Measurements from ENCODE around the gene CCR5.

CCR5 gene

GRCh38 chr3:46348823-46349482 lies 21.8 kb upstream of the CCR5 start:
- ChIA-PET CTCF (no interaction called here), POLR2A (no interaction called here)
- DNase-seq (ENCODE audit: extremely low spot score), result no peak
- TF ChIP-seq CTBP1 (IDR thresholded peaks at IDR 0.05; ENCODE audit: borderline replicate concordance), result no peak
- no peak for TF ChIP-seq FOXK2 (IDR thresholded peaks at IDR 0.05)
- no peak for TF ChIP-seq HDGF (IDR thresholded peaks at IDR 0.05; ENCODE audit: borderline replicate concordance)
- no peak for TF ChIP-seq FOXM1 (IDR thresholded peaks at IDR 0.05; ENCODE audit: borderline replicate concordance)
- TF ChIP-seq SUZ12 (IDR thresholded peaks at IDR 0.05), result no peak
- TF ChIP-seq ELF4 (IDR thresholded peaks at IDR 0.05), result no peak
- TF ChIP-seq ARNT (IDR thresholded peaks at IDR 0.05), result no peak
- TF ChIP-seq L3MBTL2 (conservative IDR thresholded peaks at IDR 0.05), result no peak
- no peak for TF ChIP-seq TARDBP (IDR thresholded peaks at IDR 0.05)
- no peak for TF ChIP-seq SP1 (IDR thresholded peaks at IDR 0.05)
- TF ChIP-seq NFRKB (IDR thresholded peaks at IDR 0.05), result no peak
- TF ChIP-seq ZNF384 (IDR thresholded peaks at IDR 0.05), result no peak
- no peak for TF ChIP-seq FOXA1 (IDR thresholded peaks at IDR 0.05)
- no peak for TF ChIP-seq LEF1 (IDR thresholded peaks at IDR 0.05; ENCODE audit: borderline replicate concordance)
- TF ChIP-seq PKNOX1 (IDR thresholded peaks at IDR 0.05), result no peak
- TF ChIP-seq BHLHE40 (IDR thresholded peaks at IDR 0.05; ENCODE audit: borderline replicate concordance), result no peak

GRCh38 chr3:46349484-46350261 lies 21.1 kb upstream of the CCR5 start:
- no peak for DNase-seq (ENCODE audit: extremely low spot score)
- no peak for TF ChIP-seq SUZ12 (IDR thresholded peaks at IDR 0.05)
- TF ChIP-seq CTBP1 (IDR thresholded peaks at IDR 0.05; ENCODE audit: borderline replicate concordance), result no peak
- no peak for TF ChIP-seq ZNF384 (IDR thresholded peaks at IDR 0.05)
- no peak for TF ChIP-seq SP1 (IDR thresholded peaks at IDR 0.05)
- no peak for TF ChIP-seq FOXA1 (IDR thresholded peaks at IDR 0.05)
- TF ChIP-seq LEF1 (IDR thresholded peaks at IDR 0.05; ENCODE audit: borderline replicate concordance), result no peak
- ChIA-PET POLR2A (no interaction called here), CTCF (no interaction called here)

- POLR2A ChIA-PET, result no interaction called here
- TF ChIP-seq PKNOX1 (IDR thresholded peaks at IDR 0.05), result no peak
- no peak for TF ChIP-seq L3MBTL2 (conservative IDR thresholded peaks at IDR 0.05)
- TF ChIP-seq FOXM1 (IDR thresholded peaks at IDR 0.05; ENCODE audit: borderline replicate concordance), result no peak
- TF ChIP-seq TARDBP (IDR thresholded peaks at IDR 0.05), result no peak
- DNase-seq (ENCODE audit: extremely low spot score), result no peak
- CTCF ChIA-PET, result no interaction called here
Measured at GRCh38 chr3:46350262-46350565, 20.5 kb upstream of the CCR5 start.

- DNase-seq (ENCODE audit: extremely low spot score), result no peak
- CTCF ChIA-PET, result interaction anchor here (0.6 kb wide), 2 partner anchors 138 to 413 kb away, joined by 3 read pairs; no protein-coding TSS in a partner anchor
Measured at GRCh38 chr3:46351646-46352045, 19.1 kb upstream of the CCR5 start.

GRCh38 chr3:46353090-46353489 lies 17.7 kb upstream of the CCR5 start:
- CTCF ChIA-PET, result no interaction called here
- POLR2A ChIA-PET, result no interaction called here
- TF ChIP-seq TARDBP (IDR thresholded peaks at IDR 0.05), result no peak
- TF ChIP-seq FOXA1 (IDR thresholded peaks at IDR 0.05), result no peak
- no peak for TF ChIP-seq FOXM1 (IDR thresholded peaks at IDR 0.05; ENCODE audit: borderline replicate concordance)
- no peak for TF ChIP-seq L3MBTL2 (conservative IDR thresholded peaks at IDR 0.05)
- no peak for TF ChIP-seq SP1 (IDR thresholded peaks at IDR 0.05)
- TF ChIP-seq CTBP1 (IDR thresholded peaks at IDR 0.05; ENCODE audit: borderline replicate concordance), result no peak
- no peak for TF ChIP-seq BHLHE40 (IDR thresholded peaks at IDR 0.05; ENCODE audit: borderline replicate concordance)
- no peak for TF ChIP-seq ELF4 (IDR thresholded peaks at IDR 0.05)
- no peak for TF ChIP-seq ARNT (IDR thresholded peaks at IDR 0.05)
- TF ChIP-seq LEF1 (IDR thresholded peaks at IDR 0.05; ENCODE audit: borderline replicate concordance), result no peak
- TF ChIP-seq ZNF384 (IDR thresholded peaks at IDR 0.05), result no peak
- TF ChIP-seq FOXK2 (IDR thresholded peaks at IDR 0.05), result no peak
- TF ChIP-seq SUZ12 (IDR thresholded peaks at IDR 0.05), result no peak
- no peak for TF ChIP-seq PKNOX1 (IDR thresholded peaks at IDR 0.05)
- no peak for TF ChIP-seq NFRKB (IDR thresholded peaks at IDR 0.05)
- no peak for TF ChIP-seq HDGF (IDR thresholded peaks at IDR 0.05; ENCODE audit: borderline replicate concordance)
- no peak for DNase-seq (ENCODE audit: extremely low spot score)

More at GRCh38 chr3:46351646-46352045, 19.1 kb upstream of the CCR5 start:
- POLR2A ChIA-PET, result no interaction called here
- TF ChIP-seq ELF4 (IDR thresholded peaks at IDR 0.05), result no peak
- no peak for TF ChIP-seq HDGF (IDR thresholded peaks at IDR 0.05; ENCODE audit: borderline replicate concordance)
- no peak for TF ChIP-seq ARNT (IDR thresholded peaks at IDR 0.05)
- TF ChIP-seq FOXK2 (IDR thresholded peaks at IDR 0.05), result no peak
- no peak for TF ChIP-seq SP1 (IDR thresholded peaks at IDR 0.05)
- TF ChIP-seq FOXM1 (IDR thresholded peaks at IDR 0.05; ENCODE audit: borderline replicate concordance), result no peak
- no peak for TF ChIP-seq ZNF384 (IDR thresholded peaks at IDR 0.05)
- no peak for TF ChIP-seq SUZ12 (IDR thresholded peaks at IDR 0.05)
- TF ChIP-seq CTBP1 (IDR thresholded peaks at IDR 0.05; ENCODE audit: borderline replicate concordance), result no peak
- no peak for TF ChIP-seq TARDBP (IDR thresholded peaks at IDR 0.05)
- TF ChIP-seq FOXA1 (IDR thresholded peaks at IDR 0.05), result no peak
- TF ChIP-seq LEF1 (IDR thresholded peaks at IDR 0.05; ENCODE audit: borderline replicate concordance), result no peak
- TF ChIP-seq BHLHE40 (IDR thresholded peaks at IDR 0.05; ENCODE audit: borderline replicate concordance), result no peak
- TF ChIP-seq NFRKB (IDR thresholded peaks at IDR 0.05), result no peak
- no peak for TF ChIP-seq L3MBTL2 (conservative IDR thresholded peaks at IDR 0.05)
- no peak for TF ChIP-seq PKNOX1 (IDR thresholded peaks at IDR 0.05)
